H1 (cell line): ENCODE data around the gene IDH2. TPM values are rescaled to one million over a fixed set of nuclear protein-coding genes. Genes with fewer than 3 reads are reported as not detected.

ENCODE experiments used
- CHD7 ChIP-seq: fragments of 300-600 bp; sonication (generic); IDR thresholded peaks from 2 replicates; pipeline ENCODE4 v1.7.1; 2012; ENCODE audit warnings: low read length, moderate library complexity, mild to moderate bottlenecking, inconsistent platforms; ENCODE audit not compliant: insufficient replicate concordance
- E2F6 ChIP-seq: IDR thresholded peaks from 2 replicates; pipeline ENCODE4 v1.6.1; 2012; ENCODE audit warnings: inconsistent platforms
- EGR1 ChIP-seq: IDR thresholded peaks from 2 replicates; pipeline ENCODE4 v1.6.1; 2011; ENCODE audit warnings: low read depth, low read length, borderline replicate concordance
- HDAC6 ChIP-seq: IDR thresholded peaks from one replicate; pipeline ENCODE4 v1.7.1; 2012; ENCODE audit warnings: low read depth, mild to moderate bottlenecking, inconsistent platforms, low read length, moderate library complexity
- JUN ChIP-seq: IDR thresholded peaks from 2 replicates; pipeline ENCODE4 v1.6.1; 2011; ENCODE audit warnings: low read depth, mild to moderate bottlenecking, improper control_type of control experiment, low read length
- KDM5A ChIP-seq: fragments of 200-600 bp; IDR thresholded peaks from 2 replicates; pipeline ENCODE4 v1.7.1; 2012; ENCODE audit warnings: mild to moderate bottlenecking, low read length, inconsistent platforms, mixed read lengths
- RXRA ChIP-seq: IDR thresholded peaks from 2 replicates; pipeline ENCODE4 v1.6.1; 2011; ENCODE audit warnings: low read depth, mild to moderate bottlenecking, low read length, moderate library complexity; ENCODE audit not compliant: insufficient read depth
- SAP30 ChIP-seq: fragments of 300-600 bp; sonication (generic); IDR thresholded peaks from 2 replicates; pipeline ENCODE4 v1.7.1; 2012; ENCODE audit warnings: low read length, moderate library complexity, mild to moderate bottlenecking, inconsistent platforms; ENCODE audit not compliant: insufficient read depth, insufficient replicate concordance
- USF2 ChIP-seq: IDR thresholded peaks from 2 replicates; pipeline ENCODE4 v1.6.1; 2011; ENCODE audit warnings: low read length, improper control_type of control experiment
- polyA plus RNA-seq, 7 experiments: library from polyadenylated mRNA; depleted of rRNA in 3 of 7; stranded (reverse) in 5 of 7; unstranded in 2 of 7; fragments of >200 nt in 5 of 7; fragments of 200-250 nt in 2 of 7; gene quantifications; 1 replicate in 5 of 7; 2 replicates in 1 of 7; 4 replicates in 1 of 7; pipeline versions ENCODE4 v1.2.1 to v1.2.3, GENCODE V29; 2011 to 2013; ENCODE audit warnings: missing spikeins in 2 of 7, mixed read lengths in 2 of 7
- total RNA-seq: library from RNA; stranded (reverse); fragmentation: NEBNext Ultra II Directional; extraction: Animal tissue kit (Norgen Biotek cat#: 25700); gene quantifications from 2 replicates; pipeline ENCODE4 v1.2.1, GENCODE V29; 2021

The IDH2 gene
- total and polyA plus RNA-seq, 2 of the 8 experiments (the other 6 are each of a cell fraction or from before 2014, with no cell fraction given), result 64.2 to 84.6 TPM

- TF ChIP-seq CHD7 (no peak), EGR1 (no peak), KDM5A (no peak), E2F6 (no peak), RXRA (no peak), HDAC6 (no peak), SAP30 (no peak), USF2 (no peak), JUN (no peak)
Measured at GRCh38 chr15:90103701-90104329, 1.5 kb upstream of the IDH2 start (continued).
